ENCODE results near the gene STUM.
A peak's percentile ranks its signal among the peaks of the same experiment; 100 is the strongest.

Gene STUM

GRCh38 chr1:226574591-226575435, 26.2 kb downstream of the STUM start:
- Histone ChIP-seq H3K27ac (no peak overlapping the region), H3K4me2 (peak overlapping the region; percentile 5 to 73 (median 61); a peak in 21 of 22 replicates), H3K27me3 (no peaks in the 10 kb centered on the region), H4K20me1 (no peaks in the 10 kb centered on the region), H3K9me3 (replicated peaks in 1 of 11) (no peaks in the 10 kb centered on the region), H3K4me3 (no peak overlapping the region), H3K9ac (no peak overlapping the region), H3K4me1 (peaks cover 9 to 33% (median 26%) of the 10 kb centered on the region in 10 experiments; a peak in 19 of 20 replicates), H3K36me3 (no peaks in the 10 kb centered on the region)
- no peak for TF ChIP-seq Cebpa-rat (IDR thresholded peaks at IDR 0.05)

DNA sequence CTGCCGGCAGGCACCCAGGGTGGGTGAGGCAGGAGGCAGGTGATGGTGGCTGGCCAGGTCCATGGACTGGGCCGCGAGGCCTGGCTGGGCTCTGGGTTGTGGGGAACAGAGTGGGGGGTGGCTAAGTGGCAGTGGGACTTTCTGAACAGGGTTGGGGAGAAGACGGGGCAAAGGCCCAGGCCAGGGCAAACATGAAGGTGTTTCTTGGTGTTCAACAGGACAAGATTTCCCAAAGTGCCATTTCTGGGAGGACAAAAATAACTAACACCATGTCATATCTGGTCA, 26.8 kb downstream of the STUM start:
- TF ChIP-seq Cebpa-rat (IDR thresholded peaks at IDR 0.05), result no peak

GRCh38 chr1:226575739-226576378, 27.3 kb downstream of the STUM start:
- Histone ChIP-seq H3K4me3 (no peak overlapping the region), H3K4me2 (peak overlapping the region; percentile 5 to 73 (median 61); a peak in 21 of 22 replicates), H3K9me3 (replicated peaks in 1 of 11) (no peaks in the 10 kb centered on the region), H3K27ac (no peak overlapping the region), H3K27me3 (no peaks in the 10 kb centered on the region), H4K20me1 (no peaks in the 10 kb centered on the region), H3K4me1 (peaks cover 9 to 25% (median 18%) of the 10 kb centered on the region in 10 experiments; a peak in 19 of 20 replicates), H3K36me3 (no peaks in the 10 kb centered on the region), H3K9ac (peak overlapping the region in 1 of 11 experiments; percentile 31; a peak in 2 of 22 replicates)
- no peak for TF ChIP-seq Cebpa-rat (IDR thresholded peaks at IDR 0.05)

More for the DNA sequence above, 26.8 kb downstream of the STUM start:
- Histone ChIP-seq H3K27me3 (no peaks in the 10 kb centered on the region), H3K4me3 (no peak overlapping the region), H3K9ac (peak overlapping the region in 1 of 11 experiments; percentile 31; a peak in 1 of 22 replicates), H3K27ac (no peak overlapping the region), H3K4me1 (peaks cover 9 to 28% (median 21%) of the 10 kb centered on the region in 10 experiments; a peak in 19 of 20 replicates), H3K4me2 (peak overlapping the region; percentile 5 to 73 (median 61); a peak in 21 of 22 replicates), H3K36me3 (no peaks in the 10 kb centered on the region), H4K20me1 (no peaks in the 10 kb centered on the region), H3K9me3 (replicated peaks in 1 of 11) (no peaks in the 10 kb centered on the region)

- Histone ChIP-seq H3K27ac (no peak overlapping the region), H3K4me3 (no peak overlapping the region)
These were observed 28.0 kb downstream of the STUM start for GRCh38 chr1:226576601-226577000.

DNA sequence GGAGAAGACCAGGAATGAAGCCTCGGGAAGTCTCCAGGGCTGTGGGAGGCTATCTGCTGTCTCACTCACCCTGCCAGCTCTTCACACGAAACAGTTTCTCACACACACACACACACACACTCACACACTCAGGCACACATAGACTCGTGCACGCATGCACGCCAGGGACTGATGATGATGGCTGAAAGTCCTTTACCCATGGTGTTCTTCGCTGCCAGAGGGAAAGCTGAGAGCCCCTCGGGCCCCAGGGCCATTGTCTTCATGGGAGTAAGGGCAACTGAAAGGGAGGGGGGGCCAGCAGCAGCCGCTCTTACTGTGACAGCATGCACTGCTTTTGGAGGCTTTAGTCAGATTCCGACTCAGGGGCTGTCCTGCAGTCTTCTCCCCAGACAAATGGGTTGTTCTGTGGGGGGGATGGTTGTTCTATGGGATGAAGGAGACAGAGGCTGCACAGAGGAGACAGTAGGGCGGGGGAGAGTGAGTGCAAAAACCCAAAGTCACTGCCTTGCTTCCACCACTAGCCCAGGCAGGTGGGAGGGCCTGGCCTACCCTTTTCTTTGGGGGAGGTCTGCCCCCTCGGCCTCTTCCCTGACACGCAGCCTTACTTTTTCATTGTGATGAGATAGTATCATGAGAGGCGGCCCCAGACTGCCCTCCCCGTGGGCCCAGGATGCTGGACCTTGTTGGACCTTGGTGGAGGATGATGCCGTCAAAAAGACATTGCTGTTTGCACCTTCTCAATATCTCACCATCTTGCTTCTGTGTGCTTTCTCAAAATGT, 29.0 kb downstream of the STUM start:
- H3K4me3 ChIP-seq, result no peak overlapping the region
- H3K27ac ChIP-seq, result no peak overlapping the region
- no peak for TF ChIP-seq Cebpa-rat (IDR thresholded peaks at IDR 0.05)
- no peaks in the 10 kb centered on the region for H3K9me3 ChIP-seq (replicated peaks in 1 of 11)
- H3K4me2 ChIP-seq, result no peak overlapping the region
- no peaks in the 10 kb centered on the region for H4K20me1 ChIP-seq
- no peaks in the 10 kb centered on the region for H3K36me3 ChIP-seq
- no peaks in the 10 kb centered on the region for H3K27me3 ChIP-seq
- H3K4me1 ChIP-seq, result peaks cover 9 to 25% (median 18%) of the 10 kb centered on the region in 10 experiments; a peak in 19 of 20 replicates
- no peak overlapping the region for H3K9ac ChIP-seq

More at GRCh38 chr1:226576601-226577000, 28.0 kb downstream of the STUM start:
- Histone ChIP-seq H3K36me3 (no peaks in the 10 kb centered on the region), H4K20me1 (no peaks in the 10 kb centered on the region), H3K4me1 (peaks cover 9 to 25% (median 18%) of the 10 kb centered on the region in 10 experiments; a peak in 19 of 20 replicates), H3K9me3 (replicated peaks in 1 of 11) (no peaks in the 10 kb centered on the region), H3K27me3 (no peaks in the 10 kb centered on the region), H3K4me2 (peak overlapping the region in 4 of 11 experiments; percentile 69 to 73 (median 72); a peak in 4 of 22 replicates), H3K9ac (no peak overlapping the region)
- TF ChIP-seq Cebpa-rat (IDR thresholded peaks at IDR 0.05), result no peak

GRCh38 chr1:226578946-226579578, 30.5 kb downstream of the STUM start:
- H3K4me1 ChIP-seq, result peaks cover 9 to 29% (median 19%) of the 10 kb centered on the region in 10 experiments; a peak in 19 of 20 replicates
- no peaks in the 10 kb centered on the region for H3K9me3 ChIP-seq (replicated peaks in 1 of 11)
- no peak overlapping the region for H3K27ac ChIP-seq
- no peak overlapping the region for H3K9ac ChIP-seq
- no peak overlapping the region for H3K4me2 ChIP-seq
- no peak overlapping the region for H3K4me3 ChIP-seq
- no peak for TF ChIP-seq Cebpa-rat (IDR thresholded peaks at IDR 0.05)
- H3K36me3 ChIP-seq, result no peaks in the 10 kb centered on the region
- no peaks in the 10 kb centered on the region for H4K20me1 ChIP-seq
- no peaks in the 10 kb centered on the region for H3K27me3 ChIP-seq

GRCh38 chr1:226579781-226580323, 31.3 kb downstream of the STUM start:
- Histone ChIP-seq H3K9me3 (replicated peaks in 1 of 11) (no peaks in the 10 kb centered on the region), H3K27me3 (no peaks in the 10 kb centered on the region), H3K4me1 (peaks cover 9 to 29% (median 17%) of the 10 kb centered on the region in 10 experiments; a peak in 19 of 20 replicates), H4K20me1 (no peaks in the 10 kb centered on the region), H3K4me2 (no peak overlapping the region), H3K36me3 (no peaks in the 10 kb centered on the region), H3K4me3 (no peak overlapping the region), H3K9ac (no peak overlapping the region), H3K27ac (no peak overlapping the region)
- no peak for TF ChIP-seq Cebpa-rat (IDR thresholded peaks at IDR 0.05)

GRCh38 chr1:226580625-226581270, 32.2 kb downstream of the STUM start:
- no peak overlapping the region for H3K27ac ChIP-seq
- H3K4me3 ChIP-seq, result no peak overlapping the region
- H3K4me2 ChIP-seq, result no peak overlapping the region
- H3K9me3 ChIP-seq (replicated peaks in 1 of 11), result no peaks in the 10 kb centered on the region
- no peaks in the 10 kb centered on the region for H3K27me3 ChIP-seq
- no peaks in the 10 kb centered on the region for H4K20me1 ChIP-seq
- H3K36me3 ChIP-seq, result no peaks in the 10 kb centered on the region
- no peak for TF ChIP-seq Cebpa-rat (IDR thresholded peaks at IDR 0.05)
- no peak overlapping the region for H3K9ac ChIP-seq
- H3K4me1 ChIP-seq, result peaks cover 3 to 20% (median 9%) of the 10 kb centered on the region in 10 experiments; a peak in 19 of 20 replicates

Data from BLaER1 treated with 17β-estradiol and CSF1 and Interleukin-3, amounts not matched to agents 10 nM and 100 nM (cell line).